ENCODE data around the gene TNK2. TPM values are rescaled to one million over a fixed set of nuclear protein-coding genes. Genes with fewer than 3 reads are reported as not detected.
A peak's percentile ranks its signal among the peaks of the same experiment; 100 is the strongest.

The TNK2 gene
- total and polyA plus RNA-seq, 2 donors (not counting 1 experiment from before 2014, with no cell fraction given) = 131 to 198 TPM

- WGBS (ENCODE audit: insufficient coverage) = under 1% methylated on average over 47 of the region's 47 CpGs
- Histone ChIP-seq H3K9me3 (ENCODE audit: control extremely low read depth in 1 of 3, control insufficient read depth in 2 of 3, insufficient read depth in 1 of 3, low read length in 2 of 3) (no peaks in the 10 kb centered on the region), H3K36me3 (replicated peaks in 1 of 2; ENCODE audit: control extremely low read depth in 1 of 2, control insufficient read depth in 1 of 2, extremely low read depth in 1 of 2, insufficient read depth in 2 of 2, low read length in 1 of 2) (peaks cover 0 to 10% of the 10 kb centered on the region in 2 experiments), H3K4me1 (ENCODE audit: control insufficient read depth in 2 of 2, insufficient read depth in 2 of 2, low read length in 2 of 2) (peaks cover 58 to 68% of the 10 kb centered on the region in 2 donors), H3K27ac (ENCODE audit: low read length in 2 of 2) (peak overlapping the region; percentile 75 to 87), H3K4me3 (ENCODE audit: control extremely low read depth in 1 of 5, extremely low read depth in 1 of 5, insufficient read depth in 1 of 5, low read depth in 2 of 5, low read length in 4 of 5) (peak overlapping the region in 4 of 5 experiments; percentile 73 to 79 (median 76)), H3K79me2 (ENCODE audit: control insufficient read depth, insufficient read depth, low read length) (peaks cover 90% of the 10 kb centered on the region), H2AFZ (ENCODE audit: insufficient read depth, low read depth, low read length, poor library complexity, severe bottlenecking) (peak overlapping the region; percentile 77), H3K27me3 (replicated peaks in 1 of 4; ENCODE audit: control extremely low read depth in 1 of 4, control insufficient read depth in 3 of 4, insufficient read depth in 4 of 4, low read length in 3 of 4) (no peaks in the 10 kb centered on the region), H4K20me1 (ENCODE audit: control insufficient read depth, insufficient read depth, low read length, poor library complexity, severe bottlenecking) (peaks cover 63% of the 10 kb centered on the region), H3K4me2 (replicated peaks; ENCODE audit: low read depth, low read length, poor library complexity, severe bottlenecking) (peak overlapping the region; percentile 94), H3K9ac (ENCODE audit: low read length) (peak overlapping the region; percentile 79)
- H3K27me3 Mint-ChIP-seq = no peaks in the 10 kb centered on the region
- peak; percentile 72 for ATAC-seq (ENCODE audit: low read depth)
- H3K9me3 Mint-ChIP-seq (ENCODE audit: insufficient read depth) = no peaks in the 10 kb centered on the region
- peaks cover 61% of the 10 kb centered on the region for H3K4me1 Mint-ChIP-seq
- intact Hi-C loops (cut with micrococcal nuclease) = loop anchor here (1.0 kb wide), 2 partner anchors 11 to 19 kb away; no protein-coding TSS in a partner anchor
- TF ChIP-seq CTCF (IDR thresholded peaks at IDR 0.05) (no peak), EZH2 (IDR thresholded peaks at IDR 0.05; ENCODE audit: borderline replicate concordance, insufficient read depth, low read depth, low read length, poor library complexity, severe bottlenecking) (no peak)
- POLR2A ChIA-PET = interaction anchor here (1.0 to 6.9 kb wide), 3 partner anchors 12 to 20 kb away, joined by 3 to 134 read pairs (median 3); partner anchors contain the start of gene TNK2
- CTCF ChIA-PET = interaction anchor here (3.6 to 9.4 kb wide), 5 partner anchors 12 to 44 kb away, joined by 33 to 223 read pairs (median 95); partner anchors contain the start of gene TNK2
- DNase-seq = peak; percentile 88
- H3K27ac Mint-ChIP-seq = peak overlapping the region; percentile 97
- H3K4me3 Mint-ChIP-seq = peak overlapping the region; percentile 95
These were observed 12.4 kb downstream of the TNK2 start for GRCh38 chr3:195895861-195896360.
